ENCODE data around the gene BLID.

BLID gene

GRCh38 chr11:122140500-122140899 lies 24.5 kb upstream of the BLID start:
- H3K9me3 ChIP-seq (ENCODE audit: control insufficient read depth, low read length), result no peaks in the 10 kb centered on the region
- WGBS, 2 experiments (ENCODE audit: insufficient coverage in 2 of 2), result 91% methylated on average over 2 of the region's 2 CpGs; no CpG with 5 or more reads in 1 of the 2 experiments
- H3K36me3 ChIP-seq (ENCODE audit: control insufficient read depth, insufficient read depth, low read length), result no peaks in the 10 kb centered on the region
- H3K27ac ChIP-seq (ENCODE audit: low read depth, low read length, severe bottlenecking), result no peak overlapping the region
- no peak overlapping the region for H3K4me3 ChIP-seq (ENCODE audit: extremely low read depth, insufficient read depth, low read length, poor library complexity, severe bottlenecking)
- H3K4me1 ChIP-seq (ENCODE audit: control insufficient read depth, insufficient read depth, low read length, poor library complexity, severe bottlenecking), result peaks cover 22% of the 10 kb centered on the region

GRCh38 chr11:122139595-122139866 lies 23.5 kb upstream of the BLID start:
- peak overlapping the region; percentile 50 for H3K27ac ChIP-seq (ENCODE audit: low read depth, low read length, severe bottlenecking)
- H3K4me3 ChIP-seq (ENCODE audit: extremely low read depth, insufficient read depth, low read length, poor library complexity, severe bottlenecking), result no peak overlapping the region
- WGBS, 2 experiments (ENCODE audit: insufficient coverage in 2 of 2), result no CpG with 5 or more reads among the region's 1 CpG
- H3K36me3 ChIP-seq (ENCODE audit: control insufficient read depth, insufficient read depth, low read length), result no peaks in the 10 kb centered on the region
- no peaks in the 10 kb centered on the region for H3K9me3 ChIP-seq (ENCODE audit: control insufficient read depth, low read length)
- peaks cover 22% of the 10 kb centered on the region for H3K4me1 ChIP-seq (ENCODE audit: control insufficient read depth, insufficient read depth, low read length, poor library complexity, severe bottlenecking)

- Histone ChIP-seq H3K36me3 (ENCODE audit: control insufficient read depth, insufficient read depth, low read length) (no peaks in the 10 kb centered on the region), H3K27ac (ENCODE audit: low read depth, low read length, severe bottlenecking) (peak overlapping the region; percentile 50), H3K4me3 (ENCODE audit: extremely low read depth, insufficient read depth, low read length, poor library complexity, severe bottlenecking) (no peak overlapping the region), H3K9me3 (ENCODE audit: control insufficient read depth, low read length) (no peaks in the 10 kb centered on the region), H3K4me1 (ENCODE audit: control insufficient read depth, insufficient read depth, low read length, poor library complexity, severe bottlenecking) (peaks cover 22% of the 10 kb centered on the region)
- WGBS, 2 experiments (ENCODE audit: insufficient coverage in 2 of 2), result 61 to 66% methylated on average over 3 to 4 of the region's 5 CpGs
These were observed 23.0 kb upstream of the BLID start for GRCh38 chr11:122138744-122139594.

- H3K36me3 ChIP-seq (ENCODE audit: control insufficient read depth, insufficient read depth, low read length), result no peaks in the 10 kb centered on the region
- WGBS, 2 experiments (ENCODE audit: insufficient coverage in 2 of 2), result no CpG with 5 or more reads among the region's 2 CpGs
- H3K27ac ChIP-seq (ENCODE audit: low read depth, low read length, severe bottlenecking), result peak overlapping the region; percentile 65
- H3K9me3 ChIP-seq (ENCODE audit: control insufficient read depth, low read length), result no peaks in the 10 kb centered on the region
- peaks cover 22% of the 10 kb centered on the region for H3K4me1 ChIP-seq (ENCODE audit: control insufficient read depth, insufficient read depth, low read length, poor library complexity, severe bottlenecking)
- H3K4me3 ChIP-seq (ENCODE audit: extremely low read depth, insufficient read depth, low read length, poor library complexity, severe bottlenecking), result no peak overlapping the region
These were observed 21.2 kb upstream of the BLID start for GRCh38 chr11:122137078-122137793.

GRCh38 chr11:122131126-122131525 lies 15.1 kb upstream of the BLID start:
- Histone ChIP-seq H3K36me3 (ENCODE audit: control insufficient read depth, insufficient read depth, low read length) (no peaks in the 10 kb centered on the region), H3K27ac (ENCODE audit: low read depth, low read length, severe bottlenecking) (no peak overlapping the region), H3K9me3 (ENCODE audit: control insufficient read depth, low read length) (no peaks in the 10 kb centered on the region), H3K4me1 (ENCODE audit: control insufficient read depth, insufficient read depth, low read length, poor library complexity, severe bottlenecking) (peaks cover 3% of the 10 kb centered on the region), H3K4me3 (ENCODE audit: extremely low read depth, insufficient read depth, low read length, poor library complexity, severe bottlenecking) (no peak overlapping the region)
- WGBS, 2 experiments (ENCODE audit: insufficient coverage in 2 of 2), result 71 to 100% methylated on average over 1 of the region's 2 CpGs

- Histone ChIP-seq H3K9me3 (ENCODE audit: control insufficient read depth, low read length) (no peaks in the 10 kb centered on the region), H3K27ac (ENCODE audit: low read depth, low read length, severe bottlenecking) (no peak overlapping the region), H3K4me3 (ENCODE audit: extremely low read depth, insufficient read depth, low read length, poor library complexity, severe bottlenecking) (no peak overlapping the region), H3K4me1 (ENCODE audit: control insufficient read depth, insufficient read depth, low read length, poor library complexity, severe bottlenecking) (peaks cover 3% of the 10 kb centered on the region), H3K36me3 (ENCODE audit: control insufficient read depth, insufficient read depth, low read length) (no peaks in the 10 kb centered on the region)
- WGBS, 2 experiments (ENCODE audit: insufficient coverage in 2 of 2), result 100% methylated on average over 4 to 5 of the region's 5 CpGs
These were observed 12.1 kb upstream of the BLID start for GRCh38 chr11:122128146-122128545.

- no peak overlapping the region for H3K4me3 ChIP-seq (ENCODE audit: extremely low read depth, insufficient read depth, low read length, poor library complexity, severe bottlenecking)
- H3K27ac ChIP-seq (ENCODE audit: low read depth, low read length, severe bottlenecking), result no peak overlapping the region
- no peaks in the 10 kb centered on the region for H3K9me3 ChIP-seq (ENCODE audit: control insufficient read depth, low read length)
- WGBS, 2 experiments (ENCODE audit: insufficient coverage in 2 of 2), result no CpG with 5 or more reads among the region's 1 CpG
- no peaks in the 10 kb centered on the region for H3K36me3 ChIP-seq (ENCODE audit: control insufficient read depth, insufficient read depth, low read length)
- H3K4me1 ChIP-seq (ENCODE audit: control insufficient read depth, insufficient read depth, low read length, poor library complexity, severe bottlenecking), result peaks cover 3% of the 10 kb centered on the region
These were observed 11.0 kb upstream of the BLID start for GRCh38 chr11:122127020-122127419.

GRCh38 chr11:122126024-122126688 lies 10.1 kb upstream of the BLID start:
- Histone ChIP-seq H3K4me1 (ENCODE audit: control insufficient read depth, insufficient read depth, low read length, poor library complexity, severe bottlenecking) (peaks cover 3% of the 10 kb centered on the region), H3K4me3 (ENCODE audit: extremely low read depth, insufficient read depth, low read length, poor library complexity, severe bottlenecking) (no peak overlapping the region), H3K27ac (ENCODE audit: low read depth, low read length, severe bottlenecking) (no peak overlapping the region), H3K36me3 (ENCODE audit: control insufficient read depth, insufficient read depth, low read length) (no peaks in the 10 kb centered on the region), H3K9me3 (ENCODE audit: control insufficient read depth, low read length) (no peaks in the 10 kb centered on the region)
- 82 to 98% methylated on average over 2 to 4 of the region's 4 CpGs for WGBS, 2 experiments (ENCODE audit: insufficient coverage in 2 of 2)

GRCh38 chr11:122123263-122123929 lies 7.4 kb upstream of the BLID start:
- H3K9me3 ChIP-seq (ENCODE audit: control insufficient read depth, low read length), result no peaks in the 10 kb centered on the region
- 80 to 94% methylated on average over 1 to 2 of the region's 3 CpGs for WGBS, 2 experiments (ENCODE audit: insufficient coverage in 2 of 2)
- no peaks in the 10 kb centered on the region for H3K4me1 ChIP-seq (ENCODE audit: control insufficient read depth, insufficient read depth, low read length, poor library complexity, severe bottlenecking)
- H3K27ac ChIP-seq (ENCODE audit: low read depth, low read length, severe bottlenecking), result no peak overlapping the region
- no peak overlapping the region for H3K4me3 ChIP-seq (ENCODE audit: extremely low read depth, insufficient read depth, low read length, poor library complexity, severe bottlenecking)
- no peaks in the 10 kb centered on the region for H3K36me3 ChIP-seq (ENCODE audit: control insufficient read depth, insufficient read depth, low read length)

GRCh38 chr11:122122179-122122578 lies 6.2 kb upstream of the BLID start:
- Histone ChIP-seq H3K9me3 (ENCODE audit: control insufficient read depth, low read length) (no peaks in the 10 kb centered on the region), H3K27ac (ENCODE audit: low read depth, low read length, severe bottlenecking) (no peak overlapping the region), H3K4me3 (ENCODE audit: extremely low read depth, insufficient read depth, low read length, poor library complexity, severe bottlenecking) (no peak overlapping the region), H3K36me3 (ENCODE audit: control insufficient read depth, insufficient read depth, low read length) (no peaks in the 10 kb centered on the region), H3K4me1 (ENCODE audit: control insufficient read depth, insufficient read depth, low read length, poor library complexity, severe bottlenecking) (no peaks in the 10 kb centered on the region)
- 100% methylated on average over 1 to 2 of the region's 2 CpGs for WGBS, 2 experiments (ENCODE audit: insufficient coverage in 2 of 2)

Measured in mesodermal cell (in vitro differentiated cells).